Testis (tissue), 2 donors: ENCODE measurements around the gene CCDC137.

Experiments
- POLR2A ChIP-seq: fragments of 450-650 bp; IDR thresholded peaks from one replicate; pipeline ENCODE4 v1.6.1; 2017; ENCODE audit warnings: antibody characterized with exemption, mild to moderate bottlenecking, moderate library complexity
- TF ChIP-seq, protein P1 (sequence below), 3 experiments: fragments of 450-650 bp in 2 of 3; fragments of 200-600 bp in 1 of 3; sonication (generic) in 1 of 3; IDR thresholded peaks; one replicate each; pipeline ENCODE4 v1.5.1; 2016 to 2019; ENCODE audit warnings: antibody characterized with exemption in 3 of 3, mild to moderate bottlenecking in 2 of 3, moderate library complexity in 1 of 3

- TF ChIP-seq, protein P1, sequence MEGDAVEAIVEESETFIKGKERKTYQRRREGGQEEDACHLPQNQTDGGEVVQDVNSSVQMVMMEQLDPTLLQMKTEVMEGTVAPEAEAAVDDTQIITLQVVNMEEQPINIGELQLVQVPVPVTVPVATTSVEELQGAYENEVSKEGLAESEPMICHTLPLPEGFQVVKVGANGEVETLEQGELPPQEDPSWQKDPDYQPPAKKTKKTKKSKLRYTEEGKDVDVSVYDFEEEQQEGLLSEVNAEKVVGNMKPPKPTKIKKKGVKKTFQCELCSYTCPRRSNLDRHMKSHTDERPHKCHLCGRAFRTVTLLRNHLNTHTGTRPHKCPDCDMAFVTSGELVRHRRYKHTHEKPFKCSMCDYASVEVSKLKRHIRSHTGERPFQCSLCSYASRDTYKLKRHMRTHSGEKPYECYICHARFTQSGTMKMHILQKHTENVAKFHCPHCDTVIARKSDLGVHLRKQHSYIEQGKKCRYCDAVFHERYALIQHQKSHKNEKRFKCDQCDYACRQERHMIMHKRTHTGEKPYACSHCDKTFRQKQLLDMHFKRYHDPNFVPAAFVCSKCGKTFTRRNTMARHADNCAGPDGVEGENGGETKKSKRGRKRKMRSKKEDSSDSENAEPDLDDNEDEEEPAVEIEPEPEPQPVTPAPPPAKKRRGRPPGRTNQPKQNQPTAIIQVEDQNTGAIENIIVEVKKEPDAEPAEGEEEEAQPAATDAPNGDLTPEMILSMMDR (IDR thresholded peaks at IDR 0.05): no peak
- TF ChIP-seq POLR2A: no peak
Measured at GRCh38 chr17:81638683-81639082, 27.9 kb upstream of the CCDC137 start.
